K562 (cell line): ENCODE results near the gene RMND5A. TPM values are rescaled to one million over a fixed set of nuclear protein-coding genes. Genes with fewer than 3 reads are reported as not detected.

ENCODE experiments used
- BRD4 ChIP-seq: fragments of 200-600 bp; sonication (generic); IDR thresholded peaks from 2 replicates; pipeline ENCODE4 v1.6.1; 2017; ENCODE audit warnings: inconsistent platforms
- CBX2 ChIP-seq: fragments of 200-600 bp; sonication (generic); IDR thresholded peaks from one replicate; pipeline ENCODE4 v1.6.1; 2012; ENCODE audit warnings: mild to moderate bottlenecking, low read length, inconsistent platforms; ENCODE audit not compliant: insufficient read depth, poor library complexity, severe bottlenecking
- ETV6 ChIP-seq, 3 experiments: fragments of 150-350 bp in 1 of 3; sonication (generic) in 1 of 3; formaldehyde crosslinking in 1 of 3; IDR thresholded peaks; 2 replicates each; pipeline versions ENCODE4 v1.6.1 to v1.8.0; 2014 to 2022; ENCODE audit warnings: borderline replicate concordance in 2 of 3, low read depth in 2 of 3, antibody characterized with exemption in 1 of 3, low read length in 1 of 3, mild to moderate bottlenecking in 1 of 3, missing genetic modification reagents in 1 of 3
- FOXM1 ChIP-seq, 2 experiments: fragments of 450-650 bp in 1 of 2; sonication (generic) in 1 of 2; formaldehyde crosslinking in 1 of 2; IDR thresholded peaks; 2 replicates each; pipeline versions ENCODE4 v1.6.1 to v1.9.0; 2017 to 2022; ENCODE audit warnings: low read depth in 2 of 2, mild to moderate bottlenecking in 2 of 2, missing genetic modification reagents in 1 of 2, moderate library complexity in 1 of 2
- GABPB1 ChIP-seq: sonication (generic); formaldehyde crosslinking; IDR thresholded peaks from 2 replicates; pipeline ENCODE4 v1.8.0; 2022; ENCODE audit warnings: mild to moderate bottlenecking, missing genetic modification reagents
- HNRNPL ChIP-seq: fragments of 200-400 bp; formaldehyde crosslinking; IDR thresholded peaks from 2 replicates; pipeline ENCODE4 v1.6.1; 2017; ENCODE audit warnings: low read depth, mild to moderate bottlenecking, low read length
- IRF2 ChIP-seq: sonication (generic); formaldehyde crosslinking; IDR thresholded peaks from 2 replicates; pipeline ENCODE4 v1.8.1; 2022; ENCODE audit warnings: mild to moderate bottlenecking, missing genetic modification reagents
- MECOM ChIP-seq: fragments of 250-450 bp; sonication (Bioruptor Pico); IDR thresholded peaks from 2 replicates; pipeline ENCODE4 v1.8.0; 2022; ENCODE audit warnings: inconsistent platforms
- MXI1 ChIP-seq: IDR thresholded peaks from 2 replicates; pipeline ENCODE4 v1.6.1; 2011; ENCODE audit warnings: low read depth, mild to moderate bottlenecking, improper control_type of control experiment, low read length
- SMARCA4 ChIP-seq: fragments of 450-650 bp; IDR thresholded peaks from 2 replicates; pipeline ENCODE4 v1.6.1; 2016
- SNRNP70 ChIP-seq: fragments of 200-400 bp; formaldehyde crosslinking; optimal IDR thresholded peaks from 2 replicates; pipeline ENCODE3; 2017; ENCODE audit warnings: low read depth, low read length
- SRSF3 ChIP-seq: fragments of 200-400 bp; formaldehyde crosslinking; IDR thresholded peaks from 2 replicates; pipeline ENCODE4 v1.6.1; 2016; ENCODE audit warnings: mild to moderate bottlenecking, low read length, moderate library complexity; ENCODE audit not compliant: insufficient read depth
- STAT5B ChIP-seq: fragments of 250-450 bp; sonication (Bioruptor Pico); IDR thresholded peaks from 2 replicates; pipeline ENCODE4 v1.8.0; 2021; ENCODE audit warnings: mild to moderate bottlenecking, inconsistent platforms
- TAF15 ChIP-seq: fragments of 200-400 bp; formaldehyde crosslinking; IDR thresholded peaks from 2 replicates; pipeline ENCODE4 v1.6.1; 2017; ENCODE audit warnings: mild to moderate bottlenecking, low read depth, low read length, moderate library complexity
- TOE1 ChIP-seq, 2 experiments: fragments of 450-650 bp in 1 of 2; sonication (generic) in 1 of 2; formaldehyde crosslinking in 1 of 2; IDR thresholded peaks; 2 replicates each; pipeline versions ENCODE4 v1.7.1 to v1.8.0; 2016 to 2022; ENCODE audit warnings: borderline replicate concordance in 2 of 2, mild to moderate bottlenecking in 2 of 2, antibody characterized with exemption in 1 of 2, inconsistent platforms in 1 of 2, low read depth in 1 of 2, missing genetic modification reagents in 1 of 2, moderate library complexity in 1 of 2
- ZFP36 ChIP-seq: fragments of 150-350 bp; IDR thresholded peaks from 2 replicates; pipeline ENCODE4 v1.6.1; 2018; ENCODE audit warnings: low read length, low read depth; ENCODE audit not compliant: partially characterized antibody
- ZKSCAN1 ChIP-seq: fragments of 150-350 bp; IDR thresholded peaks from 2 replicates; pipeline ENCODE4 v1.6.1; 2016; ENCODE audit warnings: low read depth, low read length
- ZNF212 ChIP-seq: fragments of 450-650 bp; formaldehyde crosslinking; IDR thresholded peaks from 2 replicates; pipeline ENCODE4 v1.4.0; 2020; ENCODE audit warnings: mild to moderate bottlenecking
- ZNF395 ChIP-seq: fragments of 200-800 bp; sonication (Bioruptor generic); IDR thresholded peaks from 2 replicates; pipeline ENCODE4 v1.6.1; 2017; ENCODE audit warnings: missing genetic modification characterization, missing compliant biosample characterization
- ZNF561 ChIP-seq: fragments of 450-650 bp; formaldehyde crosslinking; conservative IDR thresholded peaks from 2 replicates; pipeline ENCODE4 v1.4.0; 2020; ENCODE audit warnings: mild to moderate bottlenecking, moderate library complexity
- ZNF699 ChIP-seq: fragments of 250-450 bp; sonication (Bioruptor Pico); IDR thresholded peaks from 2 replicates; pipeline ENCODE4 v1.8.0; 2021; ENCODE audit warnings: mild to moderate bottlenecking, moderate library complexity; ENCODE audit not compliant: insufficient replicate concordance
- ZNF766 ChIP-seq: fragments of 200-800 bp; sonication (Bioruptor generic); conservative IDR thresholded peaks from 2 replicates; pipeline ENCODE4 v1.6.1; 2016; ENCODE audit warnings: missing genetic modification characterization, missing compliant biosample characterization
- polyA plus RNA-seq, 8 experiments: library from polyadenylated mRNA; depleted of rRNA in 4 of 8; stranded (reverse) in 5 of 8; unstranded in 3 of 8; fragments of >200 nt; fragmentation: Nextera tagmentation in 2 of 8; fragmentation: Illumina TruSeq in 1 of 8; extraction: Ambion mirVana in 2 of 8; extraction: Trizol in 1 of 8; gene quantifications; 2 replicates each; pipeline versions ENCODE4 v1.2.1 to v1.2.3, GENCODE V29; 2011 to 2014; ENCODE audit warnings: inconsistent platforms in 1 of 8, missing spikeins in 1 of 8
- total RNA-seq, 7 experiments: library from RNA; depleted of rRNA in 6 of 7; stranded (reverse); fragments of >200 nt in 6 of 7; fragmentation: Illumina TruSeq in 2 of 7; extraction: Trizol in 2 of 7; gene quantifications; 2 replicates each; pipeline versions ENCODE4 v1.2.1 to v1.2.3, GENCODE V29; 2011 to 2021; ENCODE audit warnings: low replicate concordance in 1 of 7
- TF ChIP-seq, protein P1 (sequence below): fragments of 250-450 bp; sonication (Bioruptor Pico); IDR thresholded peaks from 2 replicates; pipeline ENCODE4 v1.4.0; 2020; ENCODE audit warnings: mild to moderate bottlenecking
- TF ChIP-seq, protein P2 (sequence below): fragments of 450-650 bp; IDR thresholded peaks from one replicate; pipeline ENCODE4 v1.6.1; 2018; ENCODE audit warnings: mild to moderate bottlenecking, moderate library complexity; ENCODE audit not compliant: partially characterized antibody

RMND5A gene
- total and polyA plus RNA-seq, 9 of the 15 experiments (the other 6 are each of a cell fraction or from before 2014, with no cell fraction given): 13.2 to 43.5 (median 34.1) TPM

DNA sequence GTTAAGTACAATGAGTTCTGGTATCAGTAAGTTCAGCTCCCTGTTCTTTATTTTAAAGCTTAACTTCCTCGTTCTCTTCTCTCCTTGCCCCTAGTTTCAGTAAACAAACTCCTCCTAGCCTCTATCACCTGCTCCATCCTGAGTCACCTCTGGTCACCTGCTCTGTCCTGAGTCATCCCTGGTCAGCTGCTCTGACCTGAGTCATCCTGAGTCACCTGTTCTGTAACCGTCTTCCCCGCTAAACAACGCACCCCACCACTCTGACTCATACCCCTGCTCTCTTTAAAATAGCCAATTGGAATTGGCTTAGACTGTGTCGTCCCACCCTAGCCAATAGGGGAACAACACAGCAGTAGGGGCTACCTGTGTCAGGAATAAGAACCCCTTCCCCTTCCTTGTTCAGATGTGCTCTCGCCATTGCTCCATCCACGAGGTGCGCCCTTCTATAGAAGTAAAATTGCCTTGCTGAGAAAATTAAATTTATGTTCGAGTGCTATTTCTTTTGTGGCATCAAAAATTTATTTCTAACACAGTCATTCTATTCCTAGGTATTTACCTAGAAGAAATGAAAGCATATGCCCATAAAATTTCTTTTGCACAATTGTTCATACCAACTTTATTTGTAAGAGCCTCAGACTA, 24.9 kb upstream of the RMND5A start (continued):
- TF ChIP-seq ZNF395 (CRISPR knock-in tag) (no peak), TOE1 (IDR thresholded peaks at IDR 0.05; ENCODE audit: borderline replicate concordance) (peak; percentile 90), TOE1 (CRISPR knock-in tag; IDR thresholded peaks at IDR 0.05; ENCODE audit: borderline replicate concordance, low read depth) (no peak), ZNF766 (CRISPR knock-in tag) (no peak), TAF15 (no peak), GABPB1 (CRISPR knock-in tag) (no peak), CBX2 (no peak), ZFP36 (no peak), IRF2 (no peak), SMARCA4 (peak; percentile 25; the same call in 1 of the 2 replicates), ZNF561 (no peak; the same call in 1 of the 2 replicates), SRSF3 (no peak), ZNF212 (CRISPR knock-in tag) (no peak), SNRNP70 (no peak), MXI1 (no peak), ZNF699 (CRISPR knock-in tag) (no peak), STAT5B (CRISPR knock-in tag) (no peak), FOXM1 (IDR thresholded peaks at IDR 0.05; ENCODE audit: low read depth) (peak; percentile 86), FOXM1 (CRISPR knock-in tag; IDR thresholded peaks at IDR 0.05; ENCODE audit: low read depth) (no peak), HNRNPL (no peak), BRD4 (no peak), ZKSCAN1 (no peak), ETV6 (IDR thresholded peaks at IDR 0.05; ENCODE audit: borderline replicate concordance in 1 of 2, low read depth in 2 of 2, low read length in 1 of 2) (no peak), ETV6 (CRISPR knock-in tag; IDR thresholded peaks at IDR 0.05; ENCODE audit: borderline replicate concordance) (no peak), MECOM (no peak)
- TF ChIP-seq, protein P1, sequence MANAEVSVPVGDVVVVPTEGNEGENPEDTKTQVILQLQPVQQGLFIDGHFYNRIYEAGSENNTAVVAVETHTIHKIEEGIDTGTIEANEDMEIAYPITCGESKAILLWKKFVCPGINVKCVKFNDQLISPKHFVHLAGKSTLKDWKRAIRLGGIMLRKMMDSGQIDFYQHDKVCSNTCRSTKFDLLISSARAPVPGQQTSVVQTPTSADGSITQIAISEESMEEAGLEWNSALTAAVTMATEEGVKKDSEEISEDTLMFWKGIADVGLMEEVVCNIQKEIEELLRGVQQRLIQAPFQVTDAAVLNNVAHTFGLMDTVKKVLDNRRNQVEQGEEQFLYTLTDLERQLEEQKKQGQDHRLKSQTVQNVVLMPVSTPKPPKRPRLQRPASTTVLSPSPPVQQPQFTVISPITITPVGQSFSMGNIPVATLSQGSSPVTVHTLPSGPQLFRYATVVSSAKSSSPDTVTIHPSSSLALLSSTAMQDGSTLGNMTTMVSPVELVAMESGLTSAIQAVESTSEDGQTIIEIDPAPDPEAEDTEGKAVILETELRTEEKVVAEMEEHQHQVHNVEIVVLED (CRISPR knock-in tag): no peak
- TF ChIP-seq, protein P2, sequence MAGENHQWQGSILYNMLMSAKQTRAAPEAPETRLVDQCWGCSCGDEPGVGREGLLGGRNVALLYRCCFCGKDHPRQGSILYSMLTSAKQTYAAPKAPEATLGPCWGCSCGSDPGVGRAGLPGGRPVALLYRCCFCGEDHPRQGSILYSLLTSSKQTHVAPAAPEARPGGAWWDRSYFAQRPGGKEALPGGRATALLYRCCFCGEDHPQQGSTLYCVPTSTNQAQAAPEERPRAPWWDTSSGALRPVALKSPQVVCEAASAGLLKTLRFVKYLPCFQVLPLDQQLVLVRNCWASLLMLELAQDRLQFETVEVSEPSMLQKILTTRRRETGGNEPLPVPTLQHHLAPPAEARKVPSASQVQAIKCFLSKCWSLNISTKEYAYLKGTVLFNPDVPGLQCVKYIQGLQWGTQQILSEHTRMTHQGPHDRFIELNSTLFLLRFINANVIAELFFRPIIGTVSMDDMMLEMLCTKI: no peak
